ENCODE results near the gene KMT2B. TPM values are rescaled to one million over a fixed set of nuclear protein-coding genes. Genes with fewer than 3 reads are reported as not detected.

Gene KMT2B
- total and polyA plus RNA-seq, 9 of the 15 experiments (the other 6 are each of a cell fraction or from before 2014, with no cell fraction given): 0.63 to 43.9 (median 8.1) TPM

DNA sequence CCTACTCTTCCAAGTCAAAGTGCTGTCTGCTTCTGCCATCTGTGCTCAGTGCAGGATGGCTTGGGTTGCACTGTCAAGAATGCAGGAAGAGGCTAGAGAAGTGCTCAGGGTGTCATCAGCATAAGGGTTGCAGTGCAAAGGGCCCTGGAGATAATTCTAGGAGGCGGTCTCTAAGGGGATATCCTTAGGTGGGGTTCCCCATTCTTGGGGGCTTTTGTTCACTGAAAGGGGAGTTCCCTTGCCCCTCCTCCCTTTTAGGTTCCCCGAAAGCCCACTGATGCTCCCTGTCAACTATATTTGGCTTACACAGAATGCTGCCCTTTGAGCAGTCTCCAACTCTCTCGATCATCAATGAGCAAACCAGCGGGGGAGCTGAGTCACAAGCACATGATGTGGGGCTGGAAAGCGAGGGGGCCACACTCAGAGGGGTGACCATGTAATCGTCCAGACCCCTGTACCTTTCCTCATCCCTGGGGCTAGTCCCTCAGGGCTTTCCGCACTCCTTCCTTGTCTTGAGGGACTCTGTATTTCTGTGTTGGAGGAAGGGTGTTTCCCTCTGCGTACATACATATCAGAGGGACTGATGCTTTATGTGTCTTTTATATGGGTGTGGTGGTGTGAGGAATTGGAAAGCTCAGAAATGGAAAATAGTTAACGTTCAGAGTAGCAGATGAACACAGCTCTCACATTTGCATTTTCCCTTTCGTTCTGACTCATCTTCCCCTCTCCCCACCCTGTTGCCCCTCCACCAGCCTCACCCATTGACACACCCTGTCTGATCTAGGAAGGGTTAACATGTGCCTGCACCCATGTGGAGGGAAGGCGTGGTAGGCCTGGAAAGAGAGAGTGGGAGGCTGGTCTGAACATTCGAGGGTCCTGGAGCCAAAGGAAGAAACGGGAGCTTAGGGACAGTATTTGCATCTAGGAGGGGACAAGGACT lies 6.7 kb upstream of the KMT2B start (continued):
- no peak for TF ChIP-seq RBM25 (IDR thresholded peaks at IDR 0.05; ENCODE audit: low read depth, low read length, severe bottlenecking)

DNA sequence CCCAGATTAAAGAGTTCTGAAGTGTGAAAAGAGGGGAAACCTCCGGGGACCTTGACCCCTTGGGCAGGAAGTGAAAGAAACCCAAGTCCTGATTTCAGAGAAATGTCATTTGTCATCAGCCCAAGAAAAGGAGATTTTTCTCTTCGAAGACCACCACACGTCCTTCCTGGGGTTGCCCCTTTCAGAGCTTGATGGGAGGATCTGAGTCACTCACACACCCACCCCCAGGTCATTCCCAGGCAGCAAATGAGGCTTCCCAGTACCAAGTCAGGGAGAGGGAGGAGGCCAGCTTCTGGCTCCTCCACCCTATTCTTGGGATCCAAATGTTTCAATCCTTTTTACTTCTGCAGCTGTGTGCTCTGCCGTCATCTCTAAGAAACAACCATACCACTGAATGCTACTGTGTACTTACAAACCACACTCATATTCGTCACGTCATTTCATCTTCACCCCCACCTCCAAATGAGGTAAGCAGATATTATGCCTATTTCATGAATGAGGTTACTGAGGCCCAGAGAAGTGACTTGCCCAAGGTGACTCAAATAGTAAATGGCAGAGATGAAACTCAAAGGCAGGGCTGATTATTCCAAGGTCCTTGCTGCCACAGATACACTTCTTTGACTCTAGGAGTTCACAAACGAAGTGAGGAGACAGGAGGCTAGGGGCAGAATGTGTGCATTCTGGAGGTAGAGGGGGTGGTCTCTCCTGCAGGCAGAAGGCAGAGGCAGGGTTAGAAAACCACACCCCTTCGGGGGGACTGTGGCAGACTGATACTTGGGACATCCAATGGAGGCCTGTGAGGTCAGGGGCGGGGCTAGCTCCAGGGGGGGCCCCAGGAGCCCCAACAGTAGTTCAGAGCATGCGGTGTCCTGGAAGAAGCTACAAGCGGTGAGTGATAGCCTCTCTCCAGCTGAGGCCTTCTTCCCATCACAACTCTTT lies 5.0 kb upstream of the KMT2B start:
- POLR2A ChIA-PET: interaction anchor here (0.6 to 1.4 kb wide), 3 partner anchors 9 to 28 kb away, joined by 3 read pairs; no protein-coding TSS in a partner anchor
- no peaks in the 10 kb centered on the region for H3K9me3 ChIP-seq (replicated peaks; ENCODE audit: control insufficient read depth, insufficient read depth, low read depth, low read length)
- in situ Hi-C loops (cut with MboI) (no loop called here), intact Hi-C loops (cut with micrococcal nuclease) (no loop called here)
- TF ChIP-seq THRAP3 (IDR thresholded peaks at IDR 0.05; ENCODE audit: borderline replicate concordance): no peak
- TF ChIP-seq, protein P1, sequence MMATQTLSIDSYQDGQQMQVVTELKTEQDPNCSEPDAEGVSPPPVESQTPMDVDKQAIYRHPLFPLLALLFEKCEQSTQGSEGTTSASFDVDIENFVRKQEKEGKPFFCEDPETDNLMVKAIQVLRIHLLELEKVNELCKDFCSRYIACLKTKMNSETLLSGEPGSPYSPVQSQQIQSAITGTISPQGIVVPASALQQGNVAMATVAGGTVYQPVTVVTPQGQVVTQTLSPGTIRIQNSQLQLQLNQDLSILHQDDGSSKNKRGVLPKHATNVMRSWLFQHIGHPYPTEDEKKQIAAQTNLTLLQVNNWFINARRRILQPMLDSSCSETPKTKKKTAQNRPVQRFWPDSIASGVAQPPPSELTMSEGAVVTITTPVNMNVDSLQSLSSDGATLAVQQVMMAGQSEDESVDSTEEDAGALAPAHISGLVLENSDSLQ (IDR thresholded peaks at IDR 0.05): peak; percentile 51; the same call in 1 of the 2 replicates
- no peaks in the 10 kb centered on the region for H3K9me1 ChIP-seq (ENCODE audit: control insufficient read depth, insufficient read depth, low read length)
- no peak overlapping the region for H3K9ac ChIP-seq (ENCODE audit: insufficient read depth in 1 of 2, low read depth in 2 of 2, low read length in 2 of 2)
- 7% methylated on average over 11 of the region's 11 CpGs for WGBS (ENCODE audit: insufficient coverage, low coverage, missing lambda C conversion rate)
- H3K4me3 ChIP-seq: no peak overlapping the region
- no peak overlapping the region for H2AFZ ChIP-seq (ENCODE audit: low read depth, low read length)
- no peaks in the 10 kb centered on the region for H3K36me3 ChIP-seq (ENCODE audit: control insufficient read depth, insufficient read depth, low read length)
- CTCF ChIA-PET (ENCODE audit: low intra/inter-chr PET ratio): interaction anchor here (0.5 to 1.0 kb wide), 2 partner anchors 8 to 146 kb away, joined by 3 read pairs; no protein-coding TSS in a partner anchor
- no peaks in the 10 kb centered on the region for H4K20me1 ChIP-seq (replicated peaks; ENCODE audit: control insufficient read depth, insufficient read depth, low read length)
- H3K4me2 ChIP-seq (ENCODE audit: insufficient read depth, low read length): no peak overlapping the region
- H3K27me3 ChIP-seq (ENCODE audit: control insufficient read depth in 2 of 2, insufficient read depth in 2 of 2, low read length in 2 of 2): peaks cover 22 to 62% of the 10 kb centered on the region in 2 experiments
- no peak overlapping the region for H3K27ac ChIP-seq (ENCODE audit: extremely low read depth, low read depth, low read length)
- FAIRE-seq (no peak), DNase-seq (ENCODE audit: extremely low read depth in 1 of 4, low spot score in 3 of 4) (peak in 3 of 4 experiments; percentile 36 to 37 (median 37)), ATAC-seq (no peak)
- no TSS peak for BruUV-seq (replicated peaks)
- H3K79me2 ChIP-seq (ENCODE audit: control insufficient read depth, insufficient read depth, low read length): no peaks in the 10 kb centered on the region; the same call in 2 of the 3 replicates
- H3K4me1 ChIP-seq (replicated peaks in 1 of 2; ENCODE audit: control insufficient read depth in 2 of 2, insufficient read depth in 2 of 2, low read length in 2 of 2): peaks cover 8 to 36% of the 10 kb centered on the region in 2 experiments

All from K562 (cell line).